ENCODE data around the gene UQCRC1.

UQCRC1 gene

DNA sequence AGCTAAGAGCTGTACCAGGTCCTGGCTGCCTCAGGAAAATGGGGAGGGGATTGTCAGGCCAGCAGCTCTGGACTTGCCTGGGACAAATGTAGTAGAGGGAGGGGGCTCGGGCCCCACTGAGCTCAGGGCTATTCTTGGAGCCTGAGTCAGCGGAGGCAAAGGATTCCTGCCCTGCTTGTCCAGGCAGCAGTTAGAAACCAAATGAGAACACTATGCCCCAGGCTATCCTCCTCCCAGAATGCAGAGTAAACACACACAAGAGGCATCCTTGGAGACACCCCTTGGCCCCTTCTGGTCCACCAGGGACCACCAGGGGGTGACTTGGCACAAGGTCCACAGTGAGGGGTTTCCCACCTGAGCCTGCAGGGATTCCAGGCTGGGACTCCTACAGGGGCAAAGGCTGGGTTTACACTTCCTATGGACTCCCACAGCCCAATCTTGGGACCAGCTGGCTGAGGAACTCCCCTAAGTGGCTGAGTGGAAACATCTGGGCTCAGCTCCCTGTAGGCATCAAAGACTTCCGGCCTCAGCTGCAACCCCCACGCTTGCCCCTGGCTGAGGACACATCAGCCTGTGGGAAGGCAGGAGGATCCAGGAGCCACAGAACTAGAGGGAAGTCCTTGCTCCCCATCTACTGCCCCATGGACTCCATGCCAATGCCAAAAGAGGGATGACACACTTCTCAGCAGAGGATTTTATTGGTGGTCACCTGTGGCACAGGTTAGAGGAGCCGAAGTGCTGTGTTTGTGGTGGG, 10.9 kb downstream of the UQCRC1 start:
- no peak for DNase-seq

DNA sequence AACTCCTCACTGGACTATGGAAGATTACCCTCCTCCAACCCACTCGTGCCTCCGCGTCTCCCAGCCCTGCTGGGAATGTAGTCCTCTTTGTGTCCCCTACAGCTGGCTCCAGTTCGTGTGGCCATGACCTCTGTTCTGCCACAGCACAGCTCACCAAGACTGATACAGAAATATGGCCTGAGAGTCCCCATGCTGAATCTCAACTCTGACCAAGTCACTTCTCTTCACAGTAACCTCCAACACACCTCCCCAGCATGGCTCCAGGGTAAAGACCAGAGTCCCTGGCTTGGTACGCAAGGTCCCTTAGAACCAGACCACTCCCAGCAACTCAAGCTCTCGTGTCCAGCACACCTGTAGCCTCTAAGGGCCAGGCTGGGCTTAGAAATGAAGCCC, 12.0 kb downstream of the UQCRC1 start:
- DNase-seq, result no peak

DNA sequence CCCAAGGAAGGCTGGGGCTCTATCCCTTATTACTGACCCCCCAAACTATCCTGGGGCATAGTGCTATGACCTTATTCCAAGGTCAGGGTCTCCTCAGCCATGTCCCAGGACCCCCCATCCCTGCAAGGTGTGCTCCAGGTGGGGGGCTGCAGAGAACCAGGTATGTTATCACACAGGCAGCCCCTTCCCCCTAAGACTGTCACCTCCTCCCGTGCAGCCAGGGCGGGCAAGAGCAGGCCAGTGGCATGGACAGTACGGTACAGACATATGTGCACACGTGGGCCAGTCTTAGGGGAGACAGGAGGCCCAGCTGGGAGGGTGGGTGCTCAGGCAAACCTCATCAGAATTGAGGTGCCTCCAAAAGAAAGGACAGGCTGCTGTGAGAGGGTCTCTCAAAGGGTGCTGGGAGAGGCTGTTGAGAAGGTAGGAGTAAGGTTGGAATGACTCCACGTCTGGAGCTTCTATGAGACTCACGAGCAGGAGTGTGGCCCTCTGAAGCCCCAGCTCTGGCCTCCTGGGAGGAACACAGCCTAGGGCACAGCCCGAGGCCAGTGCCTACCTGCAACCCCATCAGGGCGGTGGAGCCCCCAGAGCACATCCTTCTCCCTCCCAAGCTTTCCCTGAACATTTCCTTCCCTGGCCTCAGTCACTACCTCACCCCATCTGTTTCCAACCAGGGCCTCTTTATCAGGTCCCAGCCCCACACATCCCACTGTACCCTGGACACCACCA, 12.6 kb downstream of the UQCRC1 start:
- DNase-seq, result no peak

DNA sequence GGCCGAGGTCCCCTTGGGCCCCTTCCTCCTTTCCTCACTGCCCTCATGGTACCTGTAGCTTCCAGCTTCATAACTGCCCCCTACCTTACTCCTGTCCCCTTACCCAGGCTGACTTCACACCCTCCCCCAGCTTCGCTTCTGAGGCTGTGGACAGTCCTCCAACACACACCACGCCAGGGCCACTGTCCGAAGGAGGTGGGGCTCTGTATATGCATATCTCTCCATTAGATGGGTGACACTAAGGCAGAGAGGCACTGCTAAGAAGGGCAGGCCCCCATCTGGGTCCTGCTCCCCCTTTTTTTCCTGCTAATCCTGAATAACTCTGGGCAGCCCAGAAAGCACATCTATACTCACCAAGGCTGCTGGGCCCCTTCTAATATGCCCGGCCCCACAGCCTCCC, 13.3 kb downstream of the UQCRC1 start:
- no peak for DNase-seq

GRCh38 chr3:48595526-48596121, 13.8 kb downstream of the UQCRC1 start:
- DNase-seq, result no peak

- DNase-seq, result no peak
Measured at GRCh38 chr3:48595075-48595525, 14.3 kb downstream of the UQCRC1 start, which contains the start of gene COL7A1. TSS of gene COL7A1 (minus strand) at chr3:48595329. CDS start at chr3:48595159, 170 bp downstream.

DNA sequence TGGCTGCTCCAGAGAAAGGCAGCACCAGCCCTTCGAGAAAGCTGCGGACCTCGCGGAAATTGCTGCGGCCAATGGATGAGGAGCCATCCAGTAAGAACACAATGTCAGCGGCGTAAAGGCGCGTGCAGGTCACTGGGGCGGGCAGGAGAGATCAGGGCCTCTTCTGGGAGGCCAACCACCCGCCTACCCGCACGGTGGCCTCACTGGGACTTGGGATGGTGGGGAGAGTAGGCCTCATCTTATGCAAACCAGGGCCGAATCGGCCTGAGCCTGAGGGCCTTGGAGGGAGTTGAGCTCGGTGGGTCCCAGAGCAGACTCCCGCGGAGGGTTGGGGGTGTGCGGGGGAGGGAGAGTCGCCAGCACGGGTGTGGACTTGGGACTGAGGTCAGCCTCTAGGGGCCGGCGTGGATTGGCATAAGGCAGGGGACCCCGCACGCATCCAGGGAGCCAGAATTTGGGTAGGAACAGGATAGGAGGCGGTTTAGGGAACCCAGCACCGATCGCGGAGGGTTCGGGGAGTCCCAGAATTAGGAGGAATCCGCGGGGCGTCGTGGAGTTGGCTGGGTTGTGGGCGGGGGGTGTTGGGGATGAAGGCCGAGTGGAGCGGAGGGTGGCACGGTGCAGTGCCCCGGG, 14.9 kb downstream of the UQCRC1 start:
- no peak for DNase-seq

DNA sequence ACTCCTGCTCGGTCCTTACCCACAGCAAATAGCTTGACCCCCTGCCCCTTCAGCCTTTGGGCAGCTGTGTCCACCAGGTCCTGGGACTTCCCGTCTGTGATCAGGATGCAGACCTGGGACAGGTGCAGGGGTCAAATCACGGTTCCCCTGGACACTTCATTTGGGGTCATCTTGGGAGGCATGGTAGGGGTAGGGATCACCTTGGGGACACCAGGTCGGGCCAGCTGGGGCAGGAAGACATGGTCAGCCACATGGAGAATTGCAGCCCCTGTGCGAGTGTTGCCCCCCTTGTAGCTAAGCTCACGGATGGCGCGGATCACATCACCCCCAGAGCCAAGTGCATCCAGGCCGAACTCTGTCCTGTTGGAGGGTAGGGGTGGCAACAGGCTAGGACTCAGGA, 16.1 kb downstream of the UQCRC1 start:
- DNase-seq, result no peak

- no peak for DNase-seq
Measured at GRCh38 chr3:48592519-48593087, 16.8 kb downstream of the UQCRC1 start.

DNA sequence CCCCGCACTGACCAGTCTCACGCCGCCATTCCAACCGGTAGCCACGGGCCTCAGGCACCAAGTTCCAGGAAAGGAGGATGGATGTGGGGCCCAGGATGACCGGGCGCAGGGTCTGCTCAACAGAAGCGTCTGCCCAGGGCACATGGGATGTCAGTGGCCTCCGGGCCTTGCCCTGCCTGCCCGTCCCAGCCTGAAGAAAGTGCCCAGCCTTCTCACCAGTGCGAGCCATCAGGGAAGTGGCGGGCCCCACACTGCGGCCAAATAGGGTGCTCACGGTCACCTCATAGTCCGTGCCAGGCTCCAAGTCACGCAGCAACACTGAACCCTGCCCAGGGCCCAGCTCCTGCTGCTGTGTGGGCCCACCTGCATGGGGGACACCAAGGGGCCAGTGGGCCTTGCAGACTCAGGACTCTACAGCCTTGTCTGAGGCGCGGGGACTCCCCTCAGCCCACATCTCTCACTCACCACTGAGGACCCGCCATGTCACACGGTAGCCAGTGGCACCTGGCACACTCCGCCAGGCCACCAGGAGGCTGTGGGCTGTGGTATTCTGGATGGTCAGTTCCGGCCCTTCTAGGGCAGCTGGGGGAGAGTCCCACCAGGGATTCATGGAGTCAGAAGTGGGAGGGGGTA, 17.4 kb downstream of the UQCRC1 start:
- no peak for DNase-seq

DNA sequence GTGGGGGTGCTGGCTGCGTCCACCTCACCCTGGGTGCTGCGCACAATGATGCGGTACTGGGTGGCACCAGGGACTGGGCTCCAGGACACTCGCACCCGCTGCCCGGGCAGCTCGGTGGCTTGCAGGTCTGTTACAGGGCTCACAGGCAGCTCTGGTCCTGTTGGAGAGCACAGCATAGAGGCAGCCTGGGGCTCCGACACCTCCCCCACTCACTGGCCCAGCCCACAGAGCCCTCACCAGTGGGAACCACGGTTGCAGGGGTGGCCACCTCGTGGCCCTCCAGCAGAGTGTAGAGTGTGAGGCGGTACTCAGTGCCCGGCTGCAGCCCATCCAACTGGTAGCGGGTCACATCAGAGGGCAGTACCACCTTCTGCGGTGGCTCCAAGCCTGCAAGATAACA, 18.0 kb downstream of the UQCRC1 start:
- DNase-seq, result no peak

- no peak for DNase-seq
Measured at GRCh38 chr3:48588230-48588629, 21.2 kb downstream of the UQCRC1 start.

- no peak for DNase-seq
Measured at GRCh38 chr3:48587686-48588085, 21.8 kb downstream of the UQCRC1 start.

DNA sequence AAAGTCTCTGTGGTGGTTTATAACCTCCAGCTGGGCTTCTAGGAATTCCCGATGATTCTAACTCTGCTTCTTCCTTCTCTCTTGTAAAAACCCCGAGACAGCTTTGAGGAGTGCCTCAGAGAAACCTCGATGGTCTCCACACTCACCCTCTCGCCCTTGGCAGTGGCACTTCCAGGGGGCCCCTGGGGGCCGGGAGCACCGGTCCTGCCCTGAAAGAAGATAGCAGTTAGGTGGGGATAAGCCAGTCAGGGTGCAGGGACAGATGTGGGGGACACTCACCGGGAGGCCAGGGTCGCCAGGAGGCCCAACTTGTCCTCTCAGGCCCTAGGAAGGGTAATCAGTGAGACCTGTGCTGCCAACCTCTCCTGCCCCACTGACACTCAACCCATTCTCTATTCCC, 24.0 kb downstream of the UQCRC1 start:
- no peak for DNase-seq

GRCh38 chr3:48584836-48585235, 24.6 kb downstream of the UQCRC1 start:
- no peak for DNase-seq

GRCh38 chr3:48581621-48582481, 27.6 kb downstream of the UQCRC1 start:
- no peak for DNase-seq

DNA sequence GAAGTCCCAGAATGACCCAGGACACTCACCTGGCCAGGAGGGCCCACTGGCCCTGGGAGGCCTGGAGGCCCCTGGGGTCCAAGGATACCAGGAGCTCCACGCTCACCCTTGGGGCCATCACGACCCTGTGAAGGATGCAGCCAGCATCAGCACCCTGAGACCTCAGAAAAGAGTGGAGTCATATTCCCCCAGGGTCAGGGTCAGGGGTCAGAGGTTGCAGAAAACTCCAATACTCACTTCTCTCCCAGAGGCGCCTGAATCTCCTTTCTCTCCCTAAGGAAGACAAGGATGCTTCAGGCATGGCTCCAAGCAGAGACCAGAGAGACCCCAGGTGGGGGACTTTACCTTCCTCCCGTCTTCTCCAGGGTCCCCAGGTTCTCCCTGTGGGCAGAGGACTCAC, 32.8 kb downstream of the UQCRC1 start:
- no peak for DNase-seq

DNA sequence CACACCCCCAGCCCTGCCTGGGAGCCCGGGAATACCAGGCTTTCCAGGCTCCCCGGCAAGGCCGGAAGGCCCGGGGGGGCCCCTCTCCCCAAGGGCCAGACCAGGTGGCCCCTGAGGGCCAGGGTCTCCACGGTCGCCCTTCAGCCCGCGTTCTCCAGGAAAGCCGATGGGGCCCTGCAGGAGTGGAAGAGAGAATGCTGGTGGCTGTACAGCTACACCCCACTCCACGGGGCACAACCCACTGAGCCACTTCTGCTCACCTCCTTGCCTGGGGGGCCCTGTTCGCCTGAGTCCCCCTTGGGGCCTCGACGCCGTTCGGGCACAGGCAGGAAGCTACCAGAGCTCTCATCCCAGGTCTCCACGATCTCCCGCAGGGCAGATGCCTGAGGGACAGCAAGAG, 34.1 kb downstream of the UQCRC1 start:
- no peak for DNase-seq

- DNase-seq, result no peak
Measured at GRCh38 chr3:48573973-48574585, 35.4 kb downstream of the UQCRC1 start.

DNA sequence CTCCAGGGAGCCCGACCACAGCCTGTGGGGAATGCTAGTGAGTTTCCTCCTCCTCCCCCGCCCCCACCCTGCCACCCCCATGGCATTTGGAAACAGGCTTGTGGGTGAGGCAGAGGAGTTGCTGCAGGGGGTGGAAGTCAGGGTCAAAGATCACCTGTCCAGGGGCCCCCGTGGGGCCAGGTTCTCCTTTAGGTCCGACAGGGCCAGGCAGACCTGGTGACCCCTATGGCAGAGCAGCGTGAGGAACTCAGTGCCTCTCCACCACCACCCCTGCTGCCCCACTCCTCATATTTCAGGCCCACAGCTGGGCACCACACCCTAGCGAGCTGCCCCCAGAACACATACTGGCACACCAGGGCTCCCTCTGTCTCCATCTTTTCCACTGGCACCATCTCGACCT, 36.9 kb downstream of the UQCRC1 start:
- DNase-seq, result no peak

- no peak for DNase-seq
Measured at GRCh38 chr3:48571938-48572337, 37.5 kb downstream of the UQCRC1 start.

Measured in NCI-H1417 treated with DMSO at 0.1 percent for 48 hours (cell line).